ENCODE results near the gene LKAAEAR1.
A peak's percentile ranks its signal among the peaks of the same experiment; 100 is the strongest.
"Not testable (repeated sequence)": the region's sequence is repeated elsewhere in the genome, so short reads cannot be mapped to it uniquely, and the experiment has no call there.

The LKAAEAR1 gene, protein sequence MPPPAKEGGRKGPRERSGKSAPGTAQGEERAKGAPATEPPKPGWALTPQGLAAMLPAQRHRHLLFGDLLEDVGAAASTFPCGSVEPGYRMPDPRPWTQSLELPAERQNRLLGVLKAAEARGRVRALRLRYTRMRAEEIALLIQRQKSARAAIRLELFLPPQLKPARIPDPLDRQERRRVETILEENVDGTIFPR

DNA sequence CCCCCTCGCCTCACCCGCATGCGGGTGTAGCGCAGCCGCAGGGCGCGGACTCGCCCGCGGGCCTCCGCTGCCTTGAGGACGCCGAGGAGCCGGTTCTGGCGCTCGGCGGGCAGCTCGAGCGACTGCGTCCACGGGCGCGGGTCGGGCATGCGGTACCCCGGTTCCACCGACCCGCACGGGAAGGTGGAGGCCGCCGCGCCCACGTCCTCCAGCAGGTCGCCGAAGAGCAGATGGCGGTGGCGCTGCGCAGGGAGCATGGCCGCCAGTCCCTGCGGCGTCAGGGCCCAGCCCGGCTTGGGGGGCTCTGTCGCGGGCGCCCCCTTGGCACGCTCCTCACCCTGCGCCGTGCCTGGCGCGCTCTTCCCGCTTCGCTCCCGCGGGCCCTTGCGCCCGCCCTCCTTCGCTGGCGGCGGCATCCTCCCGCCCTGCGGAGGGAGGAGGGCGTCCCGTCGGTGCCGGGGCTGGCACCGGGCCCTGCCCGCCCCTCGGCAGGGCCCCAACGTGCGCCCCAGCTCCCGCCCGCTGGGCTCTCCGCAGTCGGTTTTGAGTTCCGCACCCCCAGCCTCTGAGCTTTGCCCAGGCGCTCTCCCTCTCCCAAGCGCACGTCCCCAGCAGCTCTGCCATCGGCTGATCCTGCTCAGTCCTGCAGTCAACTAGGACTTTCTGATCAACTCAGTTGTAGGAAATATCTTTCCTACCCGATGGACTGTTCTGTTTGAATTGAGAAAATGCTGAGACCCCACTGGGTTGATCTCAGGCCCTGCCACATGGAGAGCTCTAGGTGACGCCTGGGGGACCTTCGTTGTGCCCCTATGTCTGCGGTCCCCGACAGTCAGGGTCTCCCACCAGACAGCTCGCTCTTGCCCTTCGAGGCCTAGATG is at the start of gene LKAAEAR1:
TSS of gene LKAAEAR1 (minus strand) at position 595 of the 881 bp plus-strand sequence. CDS start at position 416, 179 bp downstream.
- no peak for DNase-seq (ENCODE audit: low spot score)

DNA sequence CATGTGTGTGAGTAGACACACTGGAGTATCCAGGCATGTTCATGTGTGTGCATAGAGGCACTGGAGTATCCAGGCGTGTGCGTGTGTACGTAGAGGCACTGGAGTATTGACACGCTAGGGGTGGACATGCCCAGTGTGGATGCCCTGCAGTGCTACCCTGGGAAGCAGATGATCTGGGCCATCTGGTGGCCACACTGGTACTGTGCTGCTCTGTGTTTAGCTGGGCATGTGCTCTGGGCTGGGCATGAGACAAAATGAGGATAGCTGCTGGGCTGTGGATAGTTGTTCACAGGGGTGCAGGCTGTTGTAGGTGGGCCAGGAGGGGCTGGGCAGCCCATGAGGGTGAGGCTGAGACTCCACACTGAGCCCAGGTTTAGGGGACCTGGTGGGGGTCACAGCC is 47.2 kb upstream of the LKAAEAR1 start:
- DNase-seq (ENCODE audit: low spot score) = peak; percentile 71

DNA sequence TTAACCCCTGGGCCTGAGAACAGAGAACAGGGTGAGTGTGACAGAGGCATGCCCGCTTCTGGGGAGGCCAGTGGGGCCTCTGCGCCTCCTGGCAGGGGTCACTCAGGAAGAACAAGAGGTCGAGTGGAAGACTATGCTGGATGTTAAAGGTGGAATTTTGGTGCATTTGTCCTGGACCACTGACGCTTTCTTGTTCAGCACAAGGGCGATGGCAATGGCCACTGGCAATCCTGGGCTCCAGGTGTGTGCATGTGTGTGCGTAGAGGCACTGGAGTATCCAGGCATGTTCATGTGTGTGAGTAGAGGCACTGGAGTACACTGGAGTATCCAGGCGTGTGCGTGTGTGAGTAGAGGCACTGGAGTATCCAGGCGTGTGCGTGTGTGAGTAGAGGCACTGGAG is 46.7 kb upstream of the LKAAEAR1 start:
- DNase-seq (ENCODE audit: low spot score) = no peak

DNA sequence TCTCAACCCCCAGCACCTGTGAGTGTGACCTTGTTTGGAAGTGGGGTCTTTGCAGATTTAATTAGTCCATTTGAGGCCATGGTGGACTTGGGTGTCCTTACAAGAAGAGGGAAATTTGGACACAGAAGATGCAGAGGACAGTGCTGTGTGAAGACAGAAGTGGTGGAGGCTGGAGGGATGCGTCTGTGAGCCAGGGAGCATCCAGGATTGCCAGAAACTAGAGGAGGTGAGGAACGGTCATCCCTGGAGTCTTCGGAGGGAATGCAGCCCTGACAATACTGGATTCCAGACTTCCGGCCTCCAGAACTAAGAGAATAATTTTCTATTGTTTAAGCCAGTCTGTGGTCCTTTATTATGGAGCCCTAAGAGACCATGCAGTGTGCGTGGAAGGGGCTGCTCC is 46.1 kb upstream of the LKAAEAR1 start:
- DNase-seq (ENCODE audit: low spot score) = no peak

DNA sequence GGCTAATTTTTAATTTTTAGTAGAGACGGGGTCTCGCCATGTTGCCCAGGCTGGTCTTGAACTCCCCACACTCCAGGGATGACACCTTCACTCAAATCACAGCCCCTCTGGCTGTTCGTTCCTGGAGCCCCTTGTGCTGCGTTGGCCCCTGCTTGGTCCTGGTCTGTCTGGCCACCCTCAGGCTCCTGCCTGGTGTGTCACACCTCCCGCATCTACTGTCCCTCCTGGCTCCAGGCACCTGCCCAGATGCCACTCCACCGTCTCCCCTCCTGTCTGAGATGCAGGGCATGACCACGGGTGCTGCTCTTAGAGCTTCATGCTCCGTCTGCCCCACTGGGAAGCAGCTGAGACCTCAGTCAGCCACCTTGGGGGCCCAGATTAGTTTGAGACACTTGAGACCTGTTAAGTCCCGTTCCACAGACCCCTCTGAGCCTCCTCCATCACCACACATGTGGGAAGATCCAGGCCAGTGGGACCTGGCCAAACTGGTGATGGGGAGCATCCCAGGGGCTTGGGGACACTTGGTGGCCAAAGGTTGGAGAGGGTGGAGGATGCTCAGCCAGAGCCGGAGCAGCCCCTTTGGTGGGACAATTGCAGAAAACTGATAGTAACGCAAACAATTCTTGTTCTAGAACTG is 45.1 kb upstream of the LKAAEAR1 start:
- DNase-seq (ENCODE audit: low spot score) = no peak

DNA sequence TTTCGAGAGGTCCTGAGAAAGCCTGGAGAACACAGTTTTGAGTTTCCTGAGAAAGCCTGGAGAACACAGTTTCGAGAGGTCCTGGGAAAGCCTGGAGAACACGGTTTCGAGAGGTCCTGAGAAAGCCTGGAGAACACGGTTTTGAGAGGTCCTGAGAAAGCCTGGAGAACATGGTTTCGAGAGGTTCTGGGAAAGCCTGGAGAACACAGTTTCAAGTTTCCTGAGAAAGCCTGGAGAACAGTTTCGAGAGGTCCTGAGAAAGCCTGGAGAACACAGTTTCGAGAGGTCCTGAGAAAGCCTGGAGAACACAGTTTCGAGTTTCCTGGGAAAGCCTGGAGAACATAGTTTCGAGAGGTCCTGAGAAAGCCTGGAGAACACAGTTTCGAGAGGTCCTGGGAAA is 39.3 kb upstream of the LKAAEAR1 start:
- not testable (repeated sequence) for DNase-seq (ENCODE audit: low spot score)

DNA sequence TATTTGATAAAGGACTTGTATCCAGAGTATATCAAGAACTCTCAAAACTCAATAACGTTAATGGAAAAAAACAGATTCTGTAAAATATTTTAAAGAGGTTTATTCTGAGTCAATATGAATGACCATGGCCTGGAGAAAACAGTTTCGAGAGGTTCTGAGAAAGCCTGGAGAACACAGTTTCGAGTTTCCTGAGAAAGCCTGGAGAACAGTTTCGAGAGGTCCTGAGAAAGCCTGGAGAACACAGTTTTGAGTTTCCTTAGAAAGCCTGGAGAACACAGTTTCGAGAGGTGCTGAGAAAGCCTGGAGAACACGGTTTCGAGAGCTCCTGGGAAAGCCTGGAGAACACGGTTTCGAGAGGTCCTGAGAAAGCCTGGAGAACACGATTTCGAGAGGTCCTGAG is 38.7 kb upstream of the LKAAEAR1 start:
- not testable (repeated sequence) for DNase-seq (ENCODE audit: low spot score)

DNA sequence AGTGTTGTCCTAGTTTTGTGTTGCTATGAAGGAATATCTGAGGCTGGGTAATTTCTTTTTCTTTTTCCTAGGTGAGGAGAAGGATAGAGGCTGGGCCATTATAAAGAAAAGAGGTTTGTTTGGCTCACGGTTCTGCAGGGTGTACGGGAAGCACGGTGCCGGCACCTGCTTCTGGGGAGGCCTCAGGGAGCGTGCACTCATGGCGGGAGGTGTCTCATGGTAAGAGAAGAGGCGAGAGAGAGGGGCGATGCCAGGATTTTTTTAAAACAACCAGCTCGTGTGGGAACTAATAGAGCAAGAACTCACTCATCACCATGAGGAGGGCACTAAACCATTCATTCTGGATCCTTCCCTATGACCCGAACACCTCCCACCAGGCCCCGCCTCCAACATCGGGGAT is 37.4 kb upstream of the LKAAEAR1 start:
- DNase-seq (ENCODE audit: low spot score) = no peak

DNA sequence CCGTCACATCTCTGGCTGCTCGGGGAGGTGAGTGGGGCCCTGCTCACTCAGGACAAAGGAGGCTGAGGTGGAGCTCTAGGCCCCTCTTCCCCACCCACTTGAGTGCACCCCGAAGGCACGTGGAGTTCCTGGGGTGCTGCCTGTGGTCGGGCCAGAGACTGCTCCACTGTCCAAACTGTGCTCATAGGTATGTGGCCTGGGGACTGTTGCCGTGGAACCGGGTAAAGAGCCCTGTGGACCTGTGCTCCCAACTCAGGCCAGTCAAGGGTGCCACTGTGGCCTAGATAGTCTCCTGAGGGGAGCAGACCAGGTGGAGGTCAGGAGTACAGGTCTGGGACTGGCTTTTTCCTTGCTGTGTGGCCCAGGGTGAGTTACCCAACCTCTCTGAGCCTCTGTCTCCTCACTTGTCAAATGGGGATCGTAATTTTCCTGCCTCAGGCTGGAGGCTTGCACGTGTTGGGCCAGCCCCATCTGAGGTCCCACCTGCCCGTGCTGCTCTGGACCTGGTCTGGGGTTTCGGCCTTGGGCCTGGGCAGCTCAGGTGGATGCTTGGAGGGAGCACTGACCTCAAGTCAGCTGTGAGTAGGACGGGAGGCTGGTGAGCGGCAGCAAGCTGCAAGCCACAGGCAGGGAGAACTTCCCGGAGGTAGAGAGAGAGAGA is 35.6 kb upstream of the LKAAEAR1 start:
- no peak for DNase-seq (ENCODE audit: low spot score)

DNA sequence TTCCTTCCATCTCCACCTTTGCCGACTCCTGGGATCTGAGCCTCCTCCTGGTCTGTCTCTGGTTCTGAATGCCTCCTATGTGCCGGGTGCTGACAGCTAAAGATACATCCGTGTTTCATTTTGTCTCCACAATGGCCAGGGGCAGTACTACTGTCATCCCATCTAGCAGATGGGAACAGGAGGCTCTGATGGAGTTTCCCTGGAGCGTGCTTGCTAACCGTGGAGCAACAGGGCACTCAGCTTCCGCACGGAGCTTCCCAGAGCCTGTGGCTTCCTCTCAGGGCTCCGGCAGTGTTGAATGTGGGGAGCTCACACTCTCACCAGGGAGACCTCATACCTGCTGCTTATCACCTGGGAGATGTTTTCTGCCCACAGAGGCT is 35.1 kb upstream of the LKAAEAR1 start:
- no peak for DNase-seq (ENCODE audit: low spot score)

DNA sequence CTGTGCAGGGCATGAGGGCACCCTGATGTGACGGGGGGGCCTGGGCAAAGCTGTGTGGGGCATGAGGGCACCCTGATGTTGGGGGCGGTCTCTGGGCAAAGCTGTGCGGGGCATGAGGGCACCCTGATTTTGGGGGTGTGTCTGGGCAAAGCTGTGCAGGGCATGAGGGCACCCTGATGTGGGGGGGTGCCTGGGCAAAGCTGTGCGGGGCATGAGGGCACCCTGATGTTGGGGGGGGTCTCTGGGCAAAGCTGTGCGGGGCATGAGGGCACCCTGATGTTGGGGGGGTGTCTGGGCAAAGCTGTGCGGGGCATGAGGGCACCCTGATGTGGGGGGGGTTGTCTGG is 33.2 kb upstream of the LKAAEAR1 start:
- DNase-seq (ENCODE audit: low spot score) = not testable (repeated sequence)

DNA sequence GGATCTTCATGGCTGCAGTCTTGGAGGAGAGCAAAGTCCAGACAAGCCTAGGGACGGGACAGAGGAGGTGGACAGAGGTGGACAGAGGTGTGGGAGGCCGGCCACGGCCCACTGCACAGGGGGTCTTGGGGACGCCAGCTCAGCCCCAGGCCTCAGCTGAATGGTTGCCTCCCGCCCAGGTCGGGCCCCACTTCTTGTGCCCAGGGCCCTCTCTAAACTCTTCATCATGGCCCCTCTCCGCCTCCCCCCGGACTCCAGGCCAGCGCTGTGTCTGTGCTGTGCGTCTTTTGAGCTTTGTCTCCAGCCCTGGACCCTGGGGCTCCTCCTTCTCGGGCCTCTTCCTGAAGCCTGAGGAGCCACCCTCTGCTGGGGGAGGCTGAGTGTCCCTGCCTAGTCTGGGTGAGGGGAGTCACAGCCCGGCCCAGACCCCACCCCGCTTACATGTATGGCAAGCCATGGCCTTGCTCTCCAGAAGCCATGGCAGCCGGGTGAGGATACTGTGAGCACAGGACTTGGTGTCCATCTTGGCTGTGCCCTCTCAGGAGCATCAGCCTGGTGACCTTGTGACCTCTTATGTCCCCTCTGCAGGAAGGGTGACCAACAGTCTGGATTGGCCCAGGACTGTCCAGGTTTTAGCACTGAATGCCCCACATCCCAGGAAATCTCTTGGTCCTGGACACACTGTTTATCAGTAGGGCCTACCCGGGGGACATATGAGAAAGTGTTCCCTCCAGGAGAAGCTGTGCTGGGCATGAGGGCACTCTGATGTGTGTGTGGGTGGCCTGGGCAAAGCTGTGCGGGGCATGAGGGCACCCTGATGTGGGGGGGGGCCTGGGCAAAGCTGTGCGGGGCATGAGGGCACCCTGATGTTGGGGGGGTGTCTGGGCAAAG is 32.6 kb upstream of the LKAAEAR1 start:
- no peak for DNase-seq (ENCODE audit: low spot score)

DNA sequence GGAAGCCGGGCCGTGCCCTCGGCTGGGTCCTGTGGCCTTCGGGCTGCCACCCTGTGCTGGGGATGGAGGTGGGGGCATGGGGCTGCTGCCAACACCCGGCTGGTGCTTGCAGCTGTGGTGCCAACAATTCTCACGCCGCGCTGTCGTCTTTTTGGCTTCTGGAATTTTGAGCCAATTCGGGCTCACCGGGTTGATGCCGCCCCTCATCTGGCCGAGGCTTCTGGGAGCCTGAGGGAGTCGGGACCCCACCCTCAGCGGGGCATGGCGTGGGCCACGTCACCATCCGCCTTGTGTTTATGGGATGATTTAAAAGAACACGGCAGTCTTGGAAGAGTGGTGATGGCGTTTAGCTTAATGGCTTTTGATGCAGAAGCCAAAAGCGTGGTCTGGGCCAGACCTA is 31.8 kb upstream of the LKAAEAR1 start:
- no peak for DNase-seq (ENCODE audit: low spot score)

DNA sequence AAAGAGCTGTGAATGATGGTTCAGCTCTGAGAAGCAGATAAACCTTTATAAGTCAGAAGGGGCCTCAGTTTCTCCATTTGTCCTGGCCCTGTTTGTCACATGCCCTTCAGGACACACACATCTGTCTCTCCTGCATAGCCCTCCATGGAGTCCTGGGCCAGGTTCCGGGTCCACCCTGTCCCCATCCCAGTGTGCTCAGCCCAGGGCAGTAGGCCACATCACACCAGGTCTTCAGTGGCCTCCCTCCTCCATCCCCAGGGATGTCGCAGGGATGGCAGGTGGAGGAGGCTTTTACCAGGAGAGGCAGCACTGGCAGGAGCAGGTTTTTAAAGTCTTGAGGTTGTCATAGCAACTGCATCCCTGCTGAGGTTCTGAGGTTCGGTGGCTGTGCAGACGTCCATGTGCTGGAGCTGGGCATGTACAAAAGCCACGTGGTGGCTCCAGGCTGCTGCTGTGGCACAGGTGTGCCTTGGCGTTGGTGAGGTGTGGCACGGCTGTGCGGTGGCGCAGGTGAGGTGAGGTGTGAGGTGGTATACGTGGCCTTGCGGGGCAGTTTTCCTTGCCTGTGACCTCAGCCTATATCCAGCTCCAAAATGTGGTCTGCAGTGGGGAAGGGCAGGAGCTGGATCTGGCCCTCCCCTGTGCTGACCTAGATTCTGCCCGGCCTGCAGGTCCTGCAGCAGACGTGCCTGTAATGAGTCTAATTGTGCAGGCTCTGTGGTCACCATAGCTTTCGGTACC is 31.1 kb upstream of the LKAAEAR1 start:
- DNase-seq (ENCODE audit: low spot score) = no peak

DNA sequence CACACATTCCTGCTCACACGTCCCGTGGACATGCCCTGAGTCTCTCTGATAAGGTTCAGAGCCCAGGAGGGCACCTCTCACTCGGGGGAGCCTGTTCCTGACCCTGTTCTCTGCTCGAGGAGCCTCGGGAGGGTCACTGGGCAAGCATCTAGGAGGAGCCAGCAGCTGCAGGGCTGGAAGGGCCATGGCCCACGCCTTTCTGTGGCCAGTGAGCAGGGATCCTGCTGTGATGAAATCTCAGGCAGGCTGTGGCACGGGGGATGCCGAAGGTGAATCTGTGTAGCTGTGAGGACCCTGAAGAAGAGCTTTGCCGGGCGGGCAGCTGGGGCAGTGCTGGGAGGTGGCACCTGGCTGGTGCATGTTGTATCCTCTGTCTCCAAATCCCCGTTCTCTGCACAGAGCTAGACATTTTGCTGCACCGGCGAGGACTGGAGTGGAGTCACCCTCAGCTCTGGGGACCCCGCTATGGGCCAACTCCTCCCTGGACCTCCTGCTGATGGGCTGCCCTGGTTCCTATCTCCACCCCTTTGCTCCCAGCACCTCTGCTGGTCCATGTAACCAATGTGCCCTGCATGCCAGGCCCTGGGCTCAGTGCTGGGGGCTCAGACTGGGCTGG is 30.3 kb upstream of the LKAAEAR1 start:
- no peak for DNase-seq (ENCODE audit: low spot score)

DNA sequence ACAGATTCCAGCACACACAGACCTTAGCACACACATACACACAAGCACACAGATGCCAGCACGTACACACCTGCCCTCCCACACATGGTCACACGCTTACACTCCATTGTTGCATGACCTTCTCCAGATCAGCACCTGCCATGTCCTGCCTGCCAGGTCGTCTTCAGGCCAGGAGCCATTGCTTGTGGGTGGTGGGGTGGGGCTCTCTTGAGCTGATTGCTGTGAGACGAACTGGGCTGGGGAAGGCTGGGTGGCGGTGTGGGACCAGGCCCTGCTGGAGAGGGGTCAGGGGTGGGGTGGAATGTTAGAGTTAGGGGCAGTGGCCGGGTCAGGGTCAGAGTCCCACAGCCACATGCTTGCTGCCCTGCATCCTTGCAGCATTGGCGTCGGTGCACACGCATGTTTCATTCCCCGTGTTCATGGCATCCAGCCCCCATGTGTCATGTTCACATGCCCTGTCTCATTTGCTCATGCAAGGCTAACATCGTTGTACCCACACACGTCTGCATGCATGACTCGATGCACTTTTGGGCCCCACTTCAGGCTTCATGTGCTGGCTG is 29.7 kb upstream of the LKAAEAR1 start:
- no peak for DNase-seq (ENCODE audit: low spot score)

DNA sequence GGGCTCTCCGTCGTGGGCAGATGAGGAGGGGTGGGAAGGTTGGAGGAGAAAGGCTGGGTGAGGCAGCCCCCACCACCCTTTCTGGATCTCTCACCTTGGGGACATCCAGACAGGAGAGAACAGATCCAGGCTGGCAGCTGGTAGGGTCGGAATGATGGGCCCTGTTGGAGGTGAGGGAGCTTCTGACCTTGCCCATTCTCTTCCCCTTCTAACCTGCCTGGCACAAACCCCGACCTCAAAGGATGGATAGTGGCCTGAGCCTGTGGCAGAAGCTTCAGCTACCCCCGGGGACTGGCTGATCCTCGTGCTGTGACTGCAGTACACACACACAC is 29.2 kb upstream of the LKAAEAR1 start:
- no peak for DNase-seq (ENCODE audit: low spot score)

DNA sequence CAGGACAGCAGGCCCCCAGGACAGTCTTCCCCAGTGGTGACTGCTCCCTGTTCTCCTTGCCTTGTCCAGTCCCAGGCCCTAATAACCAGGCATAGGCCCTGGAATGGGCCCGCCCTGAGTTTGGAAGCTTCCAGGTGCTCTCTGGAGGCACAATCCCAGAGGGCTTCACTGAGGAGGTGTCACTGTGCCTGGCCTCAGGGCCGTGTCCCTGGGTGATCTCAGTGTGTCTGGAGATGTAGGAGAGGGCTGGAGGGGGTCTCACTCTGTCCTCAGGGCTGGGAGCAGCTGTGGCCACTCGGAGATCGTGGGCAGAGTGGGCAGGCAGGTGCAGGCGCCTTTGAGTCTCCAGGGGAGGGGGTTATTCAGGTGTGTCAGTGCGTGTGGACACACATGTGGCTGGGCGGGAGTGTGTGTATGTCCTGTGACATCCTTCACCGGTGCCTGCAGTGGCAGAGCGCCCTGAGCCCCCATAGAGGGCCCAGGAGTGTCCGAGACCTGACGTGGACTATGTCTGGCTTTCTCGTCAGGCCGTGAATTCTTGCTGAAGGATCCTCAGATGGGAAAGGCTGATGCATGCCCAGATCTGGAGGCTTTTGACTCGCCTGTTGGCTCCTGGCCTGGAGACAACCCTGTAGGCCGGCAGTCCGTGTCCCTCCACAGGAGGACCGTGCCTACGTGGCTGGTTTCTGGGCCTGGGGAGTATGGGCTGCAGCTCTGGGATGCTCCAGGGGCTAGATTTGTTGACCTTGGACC is 28.7 kb upstream of the LKAAEAR1 start:
- DNase-seq (ENCODE audit: low spot score) = no peak

DNA sequence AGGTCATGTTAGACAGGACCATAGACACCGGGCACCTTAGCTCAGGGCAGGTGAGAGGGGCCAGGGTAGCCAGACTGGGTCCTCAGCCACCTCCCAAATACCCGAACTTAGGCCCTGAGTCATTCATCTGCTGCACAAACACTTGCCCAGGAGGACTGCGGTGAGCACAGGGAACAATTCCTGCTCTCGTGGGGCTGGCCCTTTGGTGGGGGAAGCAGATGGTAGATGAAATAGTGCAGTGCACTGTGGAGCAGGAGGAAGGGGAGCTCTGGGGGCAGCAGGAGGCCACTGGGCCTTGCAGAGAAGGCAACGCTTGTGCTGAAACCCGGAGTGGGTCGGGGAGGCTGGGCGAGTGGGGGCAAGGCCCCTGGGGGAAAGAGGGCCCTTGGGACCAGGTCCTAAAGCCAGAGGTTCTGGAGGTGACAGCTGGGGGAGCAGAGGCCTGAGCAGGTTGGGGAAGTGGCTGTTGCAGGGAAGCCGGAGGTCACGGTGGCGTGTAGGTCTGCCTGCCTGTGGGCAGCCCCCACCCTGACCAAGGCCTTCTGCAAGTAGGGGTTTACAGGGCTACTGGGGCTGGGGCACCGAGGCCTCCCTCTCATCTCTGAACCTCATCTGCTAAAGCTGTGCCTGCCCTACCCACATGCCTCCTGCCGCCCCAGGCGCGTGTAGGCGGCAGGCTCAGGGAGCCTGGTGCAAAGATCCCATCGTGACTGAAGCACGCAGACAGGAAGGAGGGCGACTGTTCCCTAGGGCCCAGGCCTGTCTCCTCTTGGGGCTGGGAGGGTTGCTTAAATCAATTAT is 27.8 kb upstream of the LKAAEAR1 start:
- no peak for DNase-seq (ENCODE audit: low spot score)
